H9 (cell line): ENCODE measurements around the gene TIAM2. TPM values are rescaled to one million over a fixed set of nuclear protein-coding genes. Genes with fewer than 3 reads are reported as not detected.
A peak's percentile ranks its signal among the peaks of the same experiment; 100 is the strongest.

ENCODE experiments used
- DNase-seq: peaks from one replicate; pipeline ENCODE4 v3.0.0-alpha.2; 2017
- H2AFZ ChIP-seq: one replicate; pipeline ENCODE4 v1.6.1; 2013; ENCODE audit warnings: mild to moderate bottlenecking, low read length, control low read depth, moderate library complexity
- H2AK5ac ChIP-seq: 2 replicates; pipeline ENCODE4 v1.6.1; 2013; ENCODE audit warnings: low read length, control low read depth, mixed read lengths; ENCODE audit not compliant: insufficient read length
- H2BK120ac ChIP-seq: one replicate; pipeline ENCODE4 v1.6.1; 2013; ENCODE audit warnings: low read depth, mild to moderate bottlenecking, low read length, control low read depth, inconsistent platforms; ENCODE audit not compliant: poor library complexity, severe bottlenecking
- H2BK12ac ChIP-seq: 2 replicates; pipeline ENCODE4 v1.6.1; 2013; ENCODE audit warnings: low read length, control low read depth, mixed read lengths, low read depth; ENCODE audit not compliant: insufficient read length
- H2BK15ac ChIP-seq: 2 replicates; pipeline ENCODE4 v1.6.1; 2013; ENCODE audit warnings: low read depth, low read length, control low read depth
- H2BK20ac ChIP-seq: one replicate; pipeline ENCODE4 v1.6.1; 2013; ENCODE audit warnings: low read depth, mild to moderate bottlenecking, low read length, control low read depth, inconsistent platforms; ENCODE audit not compliant: poor library complexity, severe bottlenecking
- H2BK5ac ChIP-seq: 2 replicates; pipeline ENCODE4 v1.6.1; 2013; ENCODE audit warnings: low read length, control low read depth, mixed read lengths; ENCODE audit not compliant: insufficient read length
- H3K14ac ChIP-seq: 2 replicates; pipeline ENCODE4 v1.6.1; 2013; ENCODE audit warnings: low read length, control low read depth; ENCODE audit not compliant: insufficient read depth
- H3K18ac ChIP-seq: 2 replicates; pipeline ENCODE4 v1.6.1; 2013; ENCODE audit warnings: low read depth, mild to moderate bottlenecking, mixed read lengths, low read length, control low read depth; ENCODE audit not compliant: insufficient read length
- H3K23ac ChIP-seq: 2 replicates; pipeline ENCODE4 v1.6.1; 2013; ENCODE audit warnings: low read length, control low read depth, mixed read lengths, low read depth; ENCODE audit not compliant: insufficient read length
- H3K23me2 ChIP-seq: 2 replicates; pipeline ENCODE4 v1.6.1; 2013; ENCODE audit warnings: low read depth, mild to moderate bottlenecking, mixed read lengths, low read length, control low read depth; ENCODE audit not compliant: insufficient read length, poor library complexity, severe bottlenecking
- H3K27ac ChIP-seq: 2 replicates; pipeline ENCODE4 v1.5.1; 2013; ENCODE audit warnings: low read length, control low read depth, mixed read lengths, low read depth; ENCODE audit not compliant: insufficient read length
- H3K27me3 ChIP-seq: 2 replicates; pipeline ENCODE4 v1.6.1; 2013; ENCODE audit warnings: low read length, control low read depth, inconsistent platforms; ENCODE audit not compliant: insufficient read depth
- H3K4ac ChIP-seq: 2 replicates; pipeline ENCODE4 v1.6.1; 2013; ENCODE audit warnings: low read depth, mild to moderate bottlenecking, control low read depth, inconsistent platforms, low read length, moderate library complexity
- H3K4me1 ChIP-seq: 2 replicates; pipeline ENCODE4 v1.6.1; 2013; ENCODE audit warnings: low read length, control low read depth, inconsistent platforms; ENCODE audit not compliant: insufficient read depth
- H3K4me2 ChIP-seq: 2 replicates; pipeline ENCODE4 v1.6.1; 2013; ENCODE audit warnings: low read length, control low read depth, mixed read lengths; ENCODE audit not compliant: insufficient read length, insufficient read depth
- H3K56ac ChIP-seq: 2 replicates; pipeline ENCODE4 v1.6.1; 2013; ENCODE audit warnings: low read depth, mild to moderate bottlenecking, mixed read lengths, low read length, control low read depth; ENCODE audit not compliant: insufficient read length
- H3K79me1 ChIP-seq: 2 replicates; pipeline ENCODE4 v1.6.1; 2013; ENCODE audit warnings: low read depth, mild to moderate bottlenecking, moderate library complexity, low read length, control low read depth, inconsistent platforms; ENCODE audit not compliant: insufficient read depth, poor library complexity, severe bottlenecking
- H3K79me2 ChIP-seq: 2 replicates; pipeline ENCODE4 v1.6.1; 2013; ENCODE audit warnings: low read length, control low read depth, inconsistent platforms; ENCODE audit not compliant: insufficient read depth
- H3K9ac ChIP-seq: 2 replicates; pipeline ENCODE4 v1.6.1; 2013; ENCODE audit warnings: low read length, control low read depth, mixed read lengths; ENCODE audit not compliant: insufficient read length; ENCODE audit errors: extremely low read depth
- H3K9me3 ChIP-seq: one replicate; pipeline ENCODE4 v1.6.1; 2013; ENCODE audit warnings: low read depth, low read length, inconsistent platforms; ENCODE audit not compliant: control insufficient read depth
- H3T11ph ChIP-seq: one replicate; pipeline ENCODE4 v1.6.1; 2013; ENCODE audit warnings: mild to moderate bottlenecking, low read length, control low read depth, inconsistent platforms
- H4K20me1 ChIP-seq: one replicate; pipeline ENCODE4 v1.6.1; 2013; ENCODE audit not compliant: control insufficient read depth, insufficient read length, insufficient read depth
- H4K5ac ChIP-seq: 2 replicates; pipeline ENCODE4 v1.6.1; 2013; ENCODE audit warnings: low read depth, mild to moderate bottlenecking, mixed read lengths, low read length, control low read depth; ENCODE audit not compliant: insufficient read length
- H4K8ac ChIP-seq: replicated peaks from 2 replicates; pipeline ENCODE4 v1.6.1; 2013; ENCODE audit warnings: low read length, control low read depth, mixed read lengths, low read depth; ENCODE audit not compliant: insufficient read length
- H4K91ac ChIP-seq: 2 replicates; pipeline ENCODE4 v1.6.1; 2013; ENCODE audit warnings: low read depth, mild to moderate bottlenecking, moderate library complexity, mixed read lengths, low read length, control low read depth; ENCODE audit not compliant: insufficient read length
- H3K27ac Mint-ChIP-seq, 3 experiments: 2 replicates in 2 of 3; 3 replicates in 1 of 3; pipeline ENCODE4 v1.8.0; 2020 to 2021; ENCODE audit warnings: mixed read lengths in 3 of 3, mild to moderate bottlenecking in 1 of 3, moderate library complexity in 1 of 3
- H3K27me3 Mint-ChIP-seq: 2 replicates; pipeline ENCODE4 v1.8.0; 2021; ENCODE audit warnings: low read depth, mild to moderate bottlenecking, moderate library complexity, mixed read lengths
- H3K36me3 Mint-ChIP-seq, 3 experiments: 2 replicates in 2 of 3; 3 replicates in 1 of 3; pipeline ENCODE4 v1.8.0; 2020 to 2021; ENCODE audit warnings: low read depth in 3 of 3, mixed read lengths in 3 of 3; ENCODE audit not compliant: insufficient read depth in 1 of 3
- H3K4me1 Mint-ChIP-seq, 2 experiments: 2 replicates each; pipeline ENCODE4 v1.8.0; 2020; ENCODE audit warnings: mixed read lengths in 2 of 2
- H3K4me3 Mint-ChIP-seq, 2 experiments: 2 replicates in 1 of 2; 3 replicates in 1 of 2; pipeline ENCODE4 v1.8.0; 2020 to 2021; ENCODE audit warnings: mild to moderate bottlenecking in 2 of 2, mixed read lengths in 2 of 2, moderate library complexity in 1 of 2
- H3K9me3 Mint-ChIP-seq, 2 experiments: 2 replicates in 1 of 2; 3 replicates in 1 of 2; pipeline ENCODE4 v1.8.0; 2020; ENCODE audit warnings: mild to moderate bottlenecking in 2 of 2, mixed read lengths in 2 of 2, moderate library complexity in 1 of 2
- WGBS: extraction: QIAGEN DNeasy Blood & Tissue Kit; methylation state at CpG from one replicate; pipeline ENCODE4 v1.1.7; 2013; ENCODE audit warnings: missing lambda C conversion rate, low lambda C conversion rate, mixed read lengths; ENCODE audit not compliant: insufficient read length; ENCODE audit errors: extremely low coverage; 5-methylcytosine and 5-hydroxymethylcytosine counted together
- total RNA-seq: library from RNA; stranded (reverse); gene quantifications from 2 replicates; pipeline ENCODE4 v1.2.1, GENCODE V29; 2021
- TF ChIP-seq, protein P1 (sequence below): fragments of 200-600 bp; sonication (generic); conservative IDR thresholded peaks from 3 replicates; pipeline ENCODE4 v1.8.0; 2021; ENCODE audit warnings: antibody characterized with exemption, mild to moderate bottlenecking

The TIAM2 gene
- total RNA-seq, 1 experiment from 2014 or later = 6.3 TPM

DNA sequence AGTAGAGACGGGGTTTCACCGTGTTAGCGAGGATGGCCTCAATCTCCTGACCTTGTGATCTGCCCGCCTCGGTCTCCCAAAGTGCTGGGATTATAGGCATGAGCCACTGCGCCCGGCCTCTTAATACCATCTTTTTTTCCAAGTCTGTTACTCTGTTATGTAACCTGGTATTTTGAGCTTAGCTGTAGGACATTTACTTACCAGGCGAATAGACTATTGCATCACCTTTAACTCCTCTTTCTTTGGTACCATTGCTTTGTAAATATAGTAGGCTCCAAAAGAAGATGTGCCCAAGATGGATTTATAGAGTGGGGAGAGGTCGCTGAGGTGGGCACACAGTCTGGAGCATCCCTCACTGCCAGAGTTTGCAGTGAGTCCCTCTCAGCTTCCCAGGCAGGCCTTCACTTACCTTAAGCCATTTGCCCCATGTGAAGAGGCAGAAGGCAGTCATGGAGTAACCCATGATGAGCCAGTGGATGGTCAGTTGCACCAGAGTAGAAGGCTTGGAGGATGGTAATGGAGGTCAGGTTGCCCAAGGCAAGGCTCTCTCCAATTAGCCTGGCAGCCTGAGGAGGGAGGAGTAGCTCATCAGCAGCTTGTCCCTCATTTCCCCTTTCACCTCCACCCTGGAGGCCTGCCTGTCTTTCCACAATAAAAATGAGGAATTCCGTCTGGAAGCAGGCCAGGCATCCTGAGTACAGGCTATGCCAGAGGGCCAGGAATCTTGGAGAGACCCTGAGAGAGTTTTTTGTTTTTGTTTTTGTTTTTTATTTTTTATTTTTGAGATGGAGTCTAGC lies 9.7 kb downstream of the TIAM2 start:
- WGBS = no CpG with 5 or more reads among the region's 10 CpGs
- Mint-ChIP-seq H3K27ac (no peak overlapping the region), H3K27me3 (no peaks in the 10 kb centered on the region; the same call in 1 of the 2 replicates)

More for the DNA sequence above, 9.7 kb downstream of the TIAM2 start:
- no peaks in the 10 kb centered on the region for H4K20me1 ChIP-seq
- no peaks in the 10 kb centered on the region for H3K9me3 ChIP-seq
- Mint-ChIP-seq H3K4me1 (peaks cover 10 to 25% of the 10 kb centered on the region in 2 experiments), H3K4me3 (no peak overlapping the region), H3K9me3 (no peaks in the 10 kb centered on the region), H3K36me3 (no peaks in the 10 kb centered on the region)
- H4K5ac ChIP-seq = no peak overlapping the region
- no peak overlapping the region for H3K4ac ChIP-seq
- H2AK5ac ChIP-seq = no peak overlapping the region
- H2AFZ ChIP-seq = no peak overlapping the region
- H3K9ac ChIP-seq = no peak overlapping the region
- H3K27me3 ChIP-seq = no peaks in the 10 kb centered on the region
- no peak overlapping the region for H3K56ac ChIP-seq
- TF ChIP-seq, protein P1, sequence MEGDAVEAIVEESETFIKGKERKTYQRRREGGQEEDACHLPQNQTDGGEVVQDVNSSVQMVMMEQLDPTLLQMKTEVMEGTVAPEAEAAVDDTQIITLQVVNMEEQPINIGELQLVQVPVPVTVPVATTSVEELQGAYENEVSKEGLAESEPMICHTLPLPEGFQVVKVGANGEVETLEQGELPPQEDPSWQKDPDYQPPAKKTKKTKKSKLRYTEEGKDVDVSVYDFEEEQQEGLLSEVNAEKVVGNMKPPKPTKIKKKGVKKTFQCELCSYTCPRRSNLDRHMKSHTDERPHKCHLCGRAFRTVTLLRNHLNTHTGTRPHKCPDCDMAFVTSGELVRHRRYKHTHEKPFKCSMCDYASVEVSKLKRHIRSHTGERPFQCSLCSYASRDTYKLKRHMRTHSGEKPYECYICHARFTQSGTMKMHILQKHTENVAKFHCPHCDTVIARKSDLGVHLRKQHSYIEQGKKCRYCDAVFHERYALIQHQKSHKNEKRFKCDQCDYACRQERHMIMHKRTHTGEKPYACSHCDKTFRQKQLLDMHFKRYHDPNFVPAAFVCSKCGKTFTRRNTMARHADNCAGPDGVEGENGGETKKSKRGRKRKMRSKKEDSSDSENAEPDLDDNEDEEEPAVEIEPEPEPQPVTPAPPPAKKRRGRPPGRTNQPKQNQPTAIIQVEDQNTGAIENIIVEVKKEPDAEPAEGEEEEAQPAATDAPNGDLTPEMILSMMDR = no peak
- H2BK15ac ChIP-seq = no peak overlapping the region
- no peak overlapping the region for H3K18ac ChIP-seq
- H3K14ac ChIP-seq = 0 out of 2 replicates have a peak overlapping the region, but pooled peaks have one; percentile 8
- no peak overlapping the region for H2BK120ac ChIP-seq
- H3K23ac ChIP-seq = no peak overlapping the region
- H4K8ac ChIP-seq = no peak overlapping the region
- H3T11ph ChIP-seq = no peak overlapping the region
- no peak overlapping the region for H2BK5ac ChIP-seq
- no peak for DNase-seq
- no peaks in the 10 kb centered on the region for H3K23me2 ChIP-seq
- H2BK12ac ChIP-seq = no peak overlapping the region
- peaks cover 2% of the 10 kb centered on the region for H3K79me1 ChIP-seq
- H4K91ac ChIP-seq = no peak overlapping the region
- 0 out of 2 replicates have a peak, but pooled peaks cover 3% of the 10 kb centered on the region for H3K4me1 ChIP-seq
- no peak overlapping the region for H2BK20ac ChIP-seq
- H3K4me2 ChIP-seq = no peak overlapping the region
- no peak overlapping the region for H3K27ac ChIP-seq
- no peaks in the 10 kb centered on the region for H3K79me2 ChIP-seq
